Fibroblast of skin of back (primary cell): ENCODE results near the gene SCARF2.

Experiments
- DNase-seq: peaks from one replicate; pipeline ENCODE4 v3.0.0-alpha.2; 2013

Gene SCARF2

GRCh38 chr22:20408891-20409290 is 28.7 kb downstream of the SCARF2 start:
- no peak for DNase-seq

- no peak for DNase-seq
These were observed 29.8 kb downstream of the SCARF2 start for GRCh38 chr22:20407829-20408228.

- no peak for DNase-seq
These were observed 30.8 kb downstream of the SCARF2 start for GRCh38 chr22:20406686-20407408.

GRCh38 chr22:20405931-20406685 is 31.5 kb downstream of the SCARF2 start:
- DNase-seq: no peak

- no peak for DNase-seq
These were observed 32.2 kb downstream of the SCARF2 start for GRCh38 chr22:20405291-20405930.

GRCh38 chr22:20404881-20405280 is 32.7 kb downstream of the SCARF2 start:
- DNase-seq: no peak

GRCh38 chr22:20403779-20404140 is 33.9 kb downstream of the SCARF2 start:
- no peak for DNase-seq

GRCh38 chr22:20402960-20403778 is 34.5 kb downstream of the SCARF2 start:
- DNase-seq: no peak

- no peak for DNase-seq
These were observed 36.1 kb downstream of the SCARF2 start for GRCh38 chr22:20401376-20402014.

- no peak for DNase-seq
These were observed 36.8 kb downstream of the SCARF2 start for GRCh38 chr22:20400606-20401375.

GRCh38 chr22:20399866-20400605 is 37.6 kb downstream of the SCARF2 start:
- DNase-seq: no peak

GRCh38 chr22:20398420-20398819 is 39.2 kb downstream of the SCARF2 start:
- no peak for DNase-seq

GRCh38 chr22:20397498-20397897 is 40.1 kb downstream of the SCARF2 start:
- DNase-seq: no peak

GRCh38 chr22:20396639-20397038 is 41.0 kb downstream of the SCARF2 start:
- DNase-seq: peak; percentile 83

GRCh38 chr22:20395907-20396287 is 41.7 kb downstream of the SCARF2 start:
- no peak for DNase-seq

GRCh38 chr22:20395181-20395906 is 42.3 kb downstream of the SCARF2 start:
- DNase-seq: no peak

GRCh38 chr22:20393705-20394476 is 43.7 kb downstream of the SCARF2 start, which contains the start of gene ZNF74:
Gene ZNF74 (plus strand): TSS chr22:20394151. CDS start chr22:20394629, 478 bp downstream.
- peak; percentile 94 for DNase-seq

- DNase-seq: no peak
These were observed 44.5 kb downstream of the SCARF2 start for GRCh38 chr22:20392983-20393704.
